ENCODE results near the gene CDCA8. TPM values are rescaled to one million over a fixed set of nuclear protein-coding genes. Genes with fewer than 3 reads are reported as not detected.

Gene CDCA8
- total and polyA plus RNA-seq, 2 of the 4 experiments (the other 2 are of a cell fraction): 5.9 to 25.7 TPM

DNA sequence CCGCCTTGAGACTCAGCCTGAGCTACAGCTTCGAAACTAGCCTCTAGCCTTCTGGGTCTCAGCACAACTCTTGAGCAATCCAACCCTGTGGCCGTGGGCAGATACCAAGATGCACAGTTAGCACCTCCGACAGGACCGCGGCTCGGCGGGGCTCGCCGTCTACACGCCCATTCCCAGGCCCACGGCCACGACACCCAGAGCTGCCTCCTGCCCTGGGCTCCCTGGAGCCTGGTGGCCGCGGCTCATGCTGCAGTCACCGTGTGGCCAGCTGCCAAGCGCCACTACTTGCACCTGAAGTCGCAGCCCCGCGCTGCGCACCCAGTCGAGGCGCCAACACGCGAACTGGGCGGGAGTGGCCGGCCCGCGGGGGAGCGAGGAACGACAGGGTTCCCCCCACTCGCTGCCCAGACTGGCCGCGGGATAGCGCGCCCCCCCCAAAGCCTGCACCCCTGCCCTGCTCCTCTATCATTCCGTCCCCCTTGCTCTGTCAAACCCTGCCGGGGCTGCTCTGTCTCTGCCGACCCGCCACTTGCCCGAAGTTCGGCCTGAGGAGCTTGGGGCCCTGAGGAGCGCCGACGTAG is 729 bp upstream of the CDCA8 start:
- H3K14ac ChIP-seq (replicated peaks; ENCODE audit: low read depth, low read length): peak overlapping the region; percentile 75; the same call in 1 of the 2 replicates
- H3K23ac ChIP-seq (ENCODE audit: low read depth, low read length): no peak overlapping the region
- peak overlapping the region; percentile 74 for H3K9ac ChIP-seq (ENCODE audit: low read depth, low read length)
- no peak overlapping the region for H3K18ac ChIP-seq (ENCODE audit: low read depth, low read length)
- H3K9me3 ChIP-seq (ENCODE audit: control insufficient read depth, insufficient read depth, low read length): no peaks in the 10 kb centered on the region
- WGBS, 2 experiments (ENCODE audit: extremely low coverage in 2 of 2, insufficient read length in 1 of 2): 2% methylated on average over 38 of the region's 45 CpGs; no CpG with 5 or more reads in 1 of the 2 experiments
- peak overlapping the region; percentile 32 for H4K5ac ChIP-seq (ENCODE audit: low read depth, low read length)
- peak overlapping the region; percentile 43 for H2AK5ac ChIP-seq (ENCODE audit: low read depth, low read length)
- H4K20me1 ChIP-seq (ENCODE audit: insufficient read depth, low read length): no peaks in the 10 kb centered on the region
- no peaks in the 10 kb centered on the region for H3K27me3 ChIP-seq (ENCODE audit: control insufficient read depth, insufficient read depth, low read length)
- TF ChIP-seq CEBPB (IDR thresholded peaks at IDR 0.05; ENCODE audit: low read depth, low read length): peak; percentile 91
- TF ChIP-seq, protein P1, sequence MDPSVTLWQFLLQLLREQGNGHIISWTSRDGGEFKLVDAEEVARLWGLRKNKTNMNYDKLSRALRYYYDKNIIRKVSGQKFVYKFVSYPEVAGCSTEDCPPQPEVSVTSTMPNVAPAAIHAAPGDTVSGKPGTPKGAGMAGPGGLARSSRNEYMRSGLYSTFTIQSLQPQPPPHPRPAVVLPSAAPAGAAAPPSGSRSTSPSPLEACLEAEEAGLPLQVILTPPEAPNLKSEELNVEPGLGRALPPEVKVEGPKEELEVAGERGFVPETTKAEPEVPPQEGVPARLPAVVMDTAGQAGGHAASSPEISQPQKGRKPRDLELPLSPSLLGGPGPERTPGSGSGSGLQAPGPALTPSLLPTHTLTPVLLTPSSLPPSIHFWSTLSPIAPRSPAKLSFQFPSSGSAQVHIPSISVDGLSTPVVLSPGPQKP (IDR thresholded peaks at IDR 0.05; ENCODE audit: borderline replicate concordance, low read depth, low read length): no peak
- H3K4me2 ChIP-seq (ENCODE audit: low read depth, low read length): peak overlapping the region; percentile 79
- 0 out of 2 replicates have a peak overlapping the region, but pooled peaks have one; percentile 13 for H2BK120ac ChIP-seq (ENCODE audit: low read depth, low read length)
- peaks cover 2% of the 10 kb centered on the region for H3K36me3 ChIP-seq (ENCODE audit: control insufficient read depth, insufficient read depth, low read length)
- H4K8ac ChIP-seq (ENCODE audit: low read depth in 2 of 2, low read length in 2 of 2): peak overlapping the region; percentile 0 to 83; a peak in 2 of 4 replicates
- ATAC-seq (ENCODE audit: low read depth) (peak; percentile 10), DNase-seq (peak; percentile 45)
- H3K4ac ChIP-seq (ENCODE audit: low read depth, low read length): peak overlapping the region; percentile 80
- no peaks in the 10 kb centered on the region for H3K9me1 ChIP-seq (ENCODE audit: insufficient read depth, low read length)
- no TSS peak for BruUV-seq (replicated peaks)
- H3K27ac ChIP-seq (ENCODE audit: insufficient read depth, low read length): peak overlapping the region; percentile 83
- H2BK15ac ChIP-seq (ENCODE audit: low read depth, low read length): no peak overlapping the region
- peaks cover 5% of the 10 kb centered on the region for H3K4me1 ChIP-seq (ENCODE audit: control insufficient read depth, insufficient read depth, low read length)
- H2BK20ac ChIP-seq (ENCODE audit: low read depth, low read length): no peak overlapping the region
- peak overlapping the region; percentile 97 for H2AFZ ChIP-seq (replicated peaks; ENCODE audit: low read length, poor library complexity)
- ChIA-PET POLR2A (ENCODE audit: unreplicated experiment) (no interaction called here), CTCF (interaction anchor here (0.6 to 2.5 kb wide), 3 partner anchors 8 to 265 kb away, joined by 3 to 7 read pairs (median 3); no protein-coding TSS in a partner anchor)
- H3K56ac ChIP-seq (ENCODE audit: extremely low read depth, insufficient read depth, low read length): peak overlapping the region; percentile 56
- in situ Hi-C loops (cut with MboI; ENCODE audit: low sequenced_read_pairs) (no loop called here), intact Hi-C loops (cut with micrococcal nuclease) (loop anchor here (1.0 to 5.0 kb wide), 3 partner anchors 117 to 214 kb away; partner anchors contain the start of genes MTF1 and YRDC), dilution Hi-C loops (cut with HindIII; ENCODE audit: low sequenced_read_pairs, unreplicated experiment) (no loop called here)
- H3K4me3 ChIP-seq (ENCODE audit: insufficient read depth, low read depth, low read length): peak overlapping the region; percentile 77
- H4K91ac ChIP-seq (ENCODE audit: insufficient read depth, low read depth, low read length): peak overlapping the region; percentile 40
- H2BK5ac ChIP-seq (ENCODE audit: low read depth, low read length, poor library complexity, severe bottlenecking): peak overlapping the region; percentile 62
- peak overlapping the region; percentile 98 for H2AK9ac ChIP-seq (replicated peaks; ENCODE audit: low read depth, low read length, poor library complexity)
- H3K79me1 ChIP-seq (ENCODE audit: low read depth in 1 of 2, low read length in 2 of 2): peaks cover 23 to 37% of the 10 kb centered on the region in 2 experiments

Measured in IMR-90 (cell line).